GM18502 (cell line): Measurements from ENCODE around the gene NKD1.

Experiments
- ATAC-seq: cut with Tn5 transposase; IDR thresholded peaks from one replicate; pipeline ENCODE4 v1.9.1; 2021; ENCODE audit warnings: mild to moderate bottlenecking; ENCODE audit not compliant: unreplicated experiment, poor library complexity

The NKD1 gene

DNA sequence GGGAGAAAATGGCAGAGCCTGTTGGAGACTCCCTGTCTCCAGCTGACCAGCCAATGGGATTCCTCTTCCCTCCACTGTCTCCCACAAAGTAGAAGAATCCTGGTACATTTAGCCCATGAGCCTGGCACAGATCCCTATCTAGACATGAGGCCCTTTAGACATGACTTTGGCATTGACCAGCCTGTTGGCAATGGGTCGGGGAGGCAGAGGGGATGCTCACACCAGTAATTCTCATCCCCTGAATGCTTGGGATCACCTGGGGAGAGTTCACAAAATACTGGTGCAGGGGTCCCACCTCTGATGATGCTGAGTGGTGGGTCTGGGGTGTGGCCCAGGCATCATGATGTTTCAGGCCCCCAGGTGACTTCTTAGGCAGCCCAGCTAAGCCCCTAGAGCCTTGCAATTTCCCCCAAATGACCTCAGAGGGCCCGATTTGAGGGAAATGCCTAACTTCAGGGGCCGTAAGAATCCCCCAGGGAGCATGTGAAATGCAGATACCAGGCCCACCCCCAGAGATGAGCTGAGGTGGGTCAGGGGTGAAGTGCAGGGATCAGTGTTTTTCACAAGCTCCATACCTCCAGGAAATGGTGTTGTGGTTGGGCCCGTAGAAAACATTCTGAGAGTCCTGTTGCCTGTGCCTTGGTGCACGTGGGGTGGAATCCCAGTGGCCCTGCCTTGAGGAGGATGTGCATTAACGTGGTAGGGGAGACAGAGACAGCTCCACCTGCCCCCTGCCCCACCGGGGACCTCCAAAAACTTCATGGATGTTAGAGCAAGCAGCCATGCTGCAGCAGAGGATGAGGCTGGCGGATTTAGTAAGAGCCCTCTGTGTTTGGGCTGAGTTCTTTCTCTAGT lies 90.8 kb downstream of the NKD1 start:
- no peak for ATAC-seq

DNA sequence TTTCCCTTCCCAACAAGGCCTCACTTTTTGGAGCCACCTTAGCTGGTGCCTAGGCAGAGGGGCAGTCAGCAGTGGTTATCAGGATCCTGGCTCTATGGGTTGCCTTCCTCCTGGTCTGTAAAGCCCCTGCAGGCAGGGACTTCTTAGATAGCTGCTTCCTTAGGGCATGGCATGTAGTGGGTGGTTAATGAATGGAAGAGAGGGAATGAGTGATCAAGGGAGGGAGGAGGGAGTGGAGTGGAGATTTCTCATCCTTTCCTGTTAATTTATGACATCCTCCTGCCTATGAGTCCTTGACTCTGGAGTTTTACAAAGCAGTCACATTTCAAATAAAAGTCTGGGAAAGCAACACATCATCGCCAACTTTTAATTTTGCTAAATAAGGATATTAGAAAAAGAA lies 92.2 kb downstream of the NKD1 start:
- ATAC-seq, result no peak

DNA sequence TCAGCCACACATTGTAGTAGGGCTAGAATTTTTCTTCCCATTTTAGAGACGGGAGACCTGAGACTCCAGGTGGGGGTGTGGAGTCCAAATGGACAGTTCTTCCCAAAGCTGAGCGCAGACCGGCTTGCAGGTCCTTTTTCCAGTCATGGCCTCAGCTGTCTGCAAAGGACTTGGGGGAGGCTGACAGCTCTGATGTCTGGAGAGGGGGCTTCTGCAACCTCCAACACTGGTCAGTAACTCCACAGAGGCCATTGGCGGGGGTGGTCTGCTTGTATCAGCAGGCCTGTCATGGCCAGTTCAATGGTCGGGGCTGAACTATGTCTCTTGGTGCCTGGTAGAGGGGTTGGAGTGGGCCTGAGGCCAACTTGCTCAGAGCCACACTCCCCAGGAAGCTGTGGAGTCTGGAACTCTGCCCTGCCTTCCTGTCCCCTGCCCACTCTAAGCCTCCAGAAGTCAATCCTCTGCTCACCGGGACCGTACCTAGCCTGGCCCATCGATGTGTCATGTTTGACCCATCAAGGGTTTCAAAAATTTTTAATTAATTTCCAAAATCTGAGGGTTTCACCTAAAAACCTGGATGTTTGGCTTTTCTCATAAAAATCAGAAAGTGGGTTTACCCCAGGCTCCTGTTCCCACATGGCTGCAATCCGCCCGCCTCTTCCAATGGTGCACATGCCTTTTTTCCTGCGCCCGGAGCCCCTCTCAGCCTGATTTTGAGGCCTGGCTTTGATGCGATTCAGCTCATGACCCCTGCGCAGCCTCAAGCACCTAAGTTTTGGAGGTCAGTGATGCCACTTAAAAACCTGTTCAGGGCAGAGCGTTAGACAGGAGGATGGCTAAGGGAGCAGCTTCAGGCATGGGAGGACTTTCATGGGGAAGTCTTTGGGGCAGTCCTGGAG lies 93.0 kb downstream of the NKD1 start:
- ATAC-seq, result no peak

DNA sequence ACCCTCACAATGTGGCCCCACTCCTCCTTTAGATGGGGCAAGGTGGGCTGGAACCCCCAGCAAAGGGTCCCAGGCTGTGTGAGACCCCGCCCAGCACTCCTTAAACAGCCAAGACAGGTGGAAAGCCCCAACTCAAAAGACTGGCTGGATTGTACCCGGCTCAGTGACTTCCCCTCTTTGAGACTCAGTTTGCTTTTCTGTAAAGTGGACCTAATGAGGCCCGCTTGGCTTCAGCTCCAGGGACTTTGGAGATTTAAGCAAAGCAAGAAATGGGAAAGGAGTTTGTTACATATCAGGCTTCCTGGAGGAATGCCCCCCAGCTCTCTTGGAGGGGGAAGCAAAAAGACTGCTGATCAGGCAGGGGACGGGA lies 93.6 kb downstream of the NKD1 start:
- ATAC-seq, result no peak

DNA sequence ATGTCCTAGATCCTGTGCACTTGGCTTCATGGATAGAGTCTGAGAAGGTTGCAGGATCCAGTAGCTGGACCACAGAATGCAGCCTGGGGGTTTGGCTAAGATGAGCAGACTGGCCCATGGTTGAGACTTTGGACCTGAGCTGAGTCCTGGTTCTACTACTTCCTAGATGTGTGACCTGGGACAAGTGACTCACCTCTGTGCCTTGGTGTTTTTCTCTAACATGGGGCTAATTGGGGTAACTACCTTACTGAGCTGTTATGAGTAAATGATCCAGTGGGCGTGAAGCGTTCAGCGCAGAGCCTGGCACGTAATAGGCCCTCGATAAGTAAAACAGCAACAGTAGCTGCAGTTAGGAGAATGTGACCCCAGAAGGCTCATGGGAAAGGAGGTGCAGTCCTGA lies 94.2 kb downstream of the NKD1 start:
- no peak for ATAC-seq

DNA sequence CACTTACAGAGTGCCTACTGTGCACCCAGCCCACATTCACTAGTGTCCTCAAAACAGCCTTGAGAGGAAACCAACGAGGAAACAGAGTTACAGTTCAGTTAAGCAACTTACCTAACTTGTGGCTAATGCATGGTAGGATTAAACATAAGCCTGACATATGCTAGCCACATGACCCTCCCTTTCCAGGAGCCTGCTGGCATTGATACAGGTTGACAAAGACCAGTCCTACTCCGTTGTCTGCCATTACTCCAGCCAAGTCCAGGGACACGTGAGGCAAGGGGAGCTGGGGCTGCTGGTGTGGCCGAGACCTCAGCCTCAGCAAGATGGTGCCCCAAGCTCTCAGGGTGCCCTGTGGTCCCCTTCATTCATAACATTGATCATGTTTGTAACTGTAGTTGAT lies 95.0 kb downstream of the NKD1 start:
- no peak for ATAC-seq

DNA sequence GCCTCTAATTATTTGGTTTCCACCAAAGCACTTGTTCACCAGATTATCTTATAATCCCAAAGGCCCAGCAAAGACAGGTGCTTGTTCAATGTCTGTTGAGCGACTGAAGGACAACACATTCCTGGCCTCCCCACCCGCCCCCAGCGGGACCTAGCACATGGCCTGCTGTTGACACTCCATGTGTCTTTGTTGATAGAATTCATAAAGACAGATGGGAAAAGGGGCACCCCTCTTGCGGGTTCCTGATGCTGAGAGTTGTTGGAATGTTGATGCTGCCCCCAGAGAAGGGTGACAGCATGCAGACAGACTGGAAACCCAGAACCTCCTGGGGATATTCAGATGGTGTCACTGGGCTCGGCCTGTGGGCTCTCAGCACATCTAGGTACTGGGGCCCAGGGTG lies 96.0 kb downstream of the NKD1 start:
- no peak for ATAC-seq

DNA sequence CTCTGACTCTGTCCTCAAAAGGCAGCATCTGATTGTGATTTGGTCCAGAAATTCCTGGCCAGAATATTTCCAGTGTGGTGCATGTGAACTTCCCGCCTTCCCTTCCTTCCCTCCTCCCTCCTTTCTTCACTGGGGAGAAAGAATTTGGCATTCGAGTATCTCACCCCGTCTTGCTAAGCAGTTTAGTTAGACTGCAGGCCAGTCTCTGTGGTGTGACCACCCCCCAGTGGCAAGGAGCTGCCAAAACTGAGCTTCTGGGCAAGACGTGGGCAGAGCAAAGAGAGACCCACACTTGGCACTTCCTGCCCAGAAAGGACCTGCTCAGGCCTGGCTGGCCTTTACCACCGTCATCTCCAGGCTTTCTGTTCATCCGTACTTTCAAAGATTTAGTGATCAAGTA lies 96.5 kb downstream of the NKD1 start:
- no peak for ATAC-seq

DNA sequence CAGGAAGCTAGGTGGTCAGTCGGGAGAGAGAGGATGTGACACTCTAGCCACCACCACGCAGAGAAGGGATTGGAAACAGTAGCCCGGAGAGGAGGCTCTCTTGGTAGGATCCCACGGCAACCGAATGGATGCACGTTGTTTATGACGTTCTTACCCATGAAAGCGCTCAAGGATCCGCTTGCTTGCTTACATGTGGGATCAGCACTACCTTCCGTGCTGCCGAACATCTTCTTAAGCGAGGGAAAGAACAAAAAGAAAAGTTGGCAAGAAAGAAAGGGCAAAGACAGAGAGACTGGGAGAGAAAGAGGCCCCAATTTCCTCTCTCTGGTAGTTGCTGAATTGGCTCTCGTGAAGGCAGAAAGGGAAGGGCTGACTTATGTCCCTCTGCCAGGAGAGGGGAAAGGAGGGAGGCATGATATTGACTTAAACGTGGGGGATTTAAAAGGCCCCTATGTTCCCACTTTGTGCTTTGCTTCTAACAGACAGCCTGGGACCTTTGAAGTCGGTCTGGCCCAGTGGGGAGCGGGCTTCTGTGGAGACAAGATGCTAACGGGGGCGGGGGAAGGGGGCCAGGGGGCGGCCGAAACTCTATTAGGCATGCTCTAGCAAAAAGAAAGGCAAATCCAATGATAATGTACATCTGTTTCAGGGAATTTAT lies 97.5 kb downstream of the NKD1 start:
- no peak for ATAC-seq

DNA sequence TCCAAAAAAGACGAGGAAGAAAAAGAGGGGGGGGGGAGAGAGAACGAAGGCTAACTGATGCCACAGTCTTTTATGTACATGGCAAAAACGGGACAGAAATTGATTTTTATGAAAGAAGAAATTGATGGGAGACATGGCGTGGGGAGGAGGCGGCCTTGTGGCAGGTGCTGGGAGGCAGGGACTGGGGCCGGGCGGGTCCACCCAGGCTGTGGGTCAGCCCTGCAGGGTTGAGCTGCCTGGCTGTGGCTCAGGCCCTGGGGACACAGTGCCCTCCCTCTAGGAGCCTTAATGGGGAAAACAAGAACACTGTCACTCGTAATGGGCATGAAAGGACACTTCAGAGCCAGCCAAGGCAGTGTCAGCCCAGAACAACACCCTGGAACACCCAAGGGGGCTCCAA lies 98.1 kb downstream of the NKD1 start:
- no peak for ATAC-seq

DNA sequence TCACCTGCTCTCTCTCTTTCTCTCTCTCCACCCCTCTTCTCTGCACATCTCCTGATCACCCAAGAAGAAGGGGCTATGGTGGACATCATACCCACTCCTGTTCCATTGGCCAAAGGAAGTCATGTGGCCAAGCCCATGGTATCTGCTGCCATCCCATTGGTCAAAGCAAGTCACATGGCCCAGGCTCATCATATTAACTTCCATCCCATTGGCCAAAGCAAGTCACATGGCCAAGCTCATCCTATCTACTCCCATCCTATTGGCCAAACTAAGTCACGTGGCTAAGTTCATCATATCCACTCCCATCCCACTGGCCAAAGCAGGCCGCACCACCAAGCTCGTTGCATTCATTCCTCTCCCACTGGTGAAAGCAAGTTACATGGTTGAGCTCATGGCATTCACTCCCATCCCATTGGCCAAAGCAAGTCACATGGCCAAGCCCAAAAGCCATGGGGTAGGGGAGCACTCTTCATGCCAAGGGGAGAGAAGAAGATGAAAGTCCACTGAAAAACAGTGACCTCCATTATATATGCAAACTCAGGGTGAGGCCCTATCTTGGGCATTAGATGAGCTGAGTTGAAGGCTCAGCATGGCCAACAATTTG lies 103.7 kb downstream of the NKD1 start:
- ATAC-seq, result no peak

DNA sequence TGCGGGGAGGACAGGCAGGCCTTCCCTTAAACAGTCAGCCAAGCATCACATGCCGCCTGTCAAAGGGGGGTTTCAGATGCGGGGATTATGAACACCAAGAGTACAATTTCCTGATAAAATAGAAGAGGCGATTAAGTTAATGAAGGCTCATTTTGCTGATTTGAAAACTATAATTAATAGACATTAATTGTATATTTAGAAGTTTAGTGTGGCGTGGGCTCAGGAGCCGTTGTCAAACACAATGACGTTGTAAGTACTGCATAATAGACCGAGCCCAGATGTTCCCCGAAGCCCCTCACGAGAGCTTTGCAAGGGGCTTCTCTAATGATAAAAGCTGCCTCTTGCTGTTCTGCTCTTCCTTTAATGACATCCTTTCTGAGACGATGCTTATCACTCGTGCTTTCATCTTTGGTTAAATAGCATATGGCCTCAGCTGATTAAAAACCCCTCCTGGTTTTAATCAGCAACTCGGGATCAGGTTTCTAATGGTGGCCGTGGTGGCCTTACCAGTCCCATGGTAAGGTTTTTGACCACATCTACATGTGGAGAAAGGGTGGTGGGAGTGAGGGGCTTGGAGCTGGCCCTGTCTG lies 104.7 kb downstream of the NKD1 start:
- no peak for ATAC-seq

DNA sequence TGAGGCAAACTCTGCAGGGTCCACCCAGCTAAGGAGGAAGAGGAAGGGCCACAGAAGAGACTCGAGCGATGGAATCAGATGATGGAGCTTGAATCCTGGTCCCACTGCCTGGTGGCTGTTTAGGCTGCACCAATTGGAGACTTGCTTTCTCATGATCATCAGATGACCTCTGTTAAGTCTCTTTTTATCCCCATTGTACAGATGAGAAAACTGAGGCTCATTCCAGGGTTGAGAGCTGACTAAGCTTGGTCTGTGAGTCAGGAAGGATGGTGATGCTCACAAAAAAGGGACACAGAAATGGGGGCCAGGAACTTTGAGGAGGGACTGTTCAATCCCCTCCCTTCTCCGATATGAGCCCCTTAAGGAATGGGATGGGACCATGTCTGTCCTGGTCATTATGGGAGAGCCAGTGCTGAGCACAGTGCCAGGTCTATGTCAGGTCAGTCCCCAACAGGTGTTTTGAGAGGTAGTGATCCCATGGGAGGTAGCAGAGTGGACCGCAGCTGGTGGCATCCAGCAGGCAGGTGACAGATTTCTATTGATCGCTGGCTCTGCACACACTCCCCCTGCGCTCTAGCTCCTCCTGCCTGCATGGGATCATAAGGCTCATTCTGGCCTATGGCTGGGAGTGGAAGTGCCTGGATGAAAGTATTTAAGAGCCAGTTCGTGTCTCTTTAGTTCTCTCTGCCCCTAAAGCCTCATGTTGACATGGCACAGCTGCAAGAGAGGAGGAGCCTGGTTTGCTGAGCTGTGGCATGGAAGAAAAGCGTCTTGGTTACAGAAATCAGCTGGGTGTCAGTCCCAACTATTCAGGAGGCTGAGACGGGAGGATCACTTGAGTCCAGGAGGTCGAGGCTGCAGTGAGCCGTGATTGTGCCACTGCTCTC lies 105.7 kb downstream of the NKD1 start:
- no peak for ATAC-seq

DNA sequence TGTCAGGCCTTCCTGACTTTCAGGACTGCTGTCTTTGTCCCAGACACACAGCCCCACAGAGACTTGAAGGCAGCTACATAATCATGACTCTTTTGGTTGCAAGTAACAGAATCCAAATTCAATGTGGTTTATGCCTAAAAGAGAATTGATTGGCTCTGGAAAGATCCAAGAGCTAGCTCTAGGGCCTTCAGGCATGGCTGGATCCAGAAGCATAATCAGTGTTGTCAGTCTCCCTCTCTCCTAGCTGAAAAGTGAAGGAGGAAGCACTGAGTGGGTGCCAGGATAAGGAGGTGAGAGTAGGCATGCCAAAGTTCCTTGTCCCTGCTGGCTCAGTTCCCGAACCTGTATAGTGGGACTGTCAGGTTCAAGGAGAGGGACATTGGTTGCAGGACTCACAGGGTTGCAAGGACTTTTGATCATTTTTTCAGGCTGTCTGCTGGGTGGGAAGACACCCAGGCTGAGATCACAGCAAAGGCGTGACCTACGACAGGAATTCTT lies 107.4 kb downstream of the NKD1 start:
- ATAC-seq, result no peak

DNA sequence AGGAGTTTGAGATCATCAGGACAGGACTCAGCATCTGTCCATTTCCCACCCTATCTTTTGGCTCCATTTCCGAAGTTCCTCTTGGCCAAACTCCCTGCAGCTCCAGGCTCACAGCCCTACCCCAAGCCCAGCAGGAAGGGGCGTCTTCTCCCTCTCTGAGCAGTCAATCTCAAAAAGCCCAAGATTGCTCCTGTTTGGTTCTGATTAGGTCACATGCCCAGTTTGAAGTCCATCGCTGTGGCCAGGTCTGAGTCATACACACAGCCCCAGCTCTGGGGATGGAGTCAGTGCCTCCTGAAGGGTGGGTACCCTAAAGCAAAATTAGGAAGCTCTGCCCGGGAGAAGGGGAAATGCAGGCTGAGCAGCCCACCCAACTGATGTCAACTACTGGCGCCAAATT lies 109.0 kb downstream of the NKD1 start:
- no peak for ATAC-seq

DNA sequence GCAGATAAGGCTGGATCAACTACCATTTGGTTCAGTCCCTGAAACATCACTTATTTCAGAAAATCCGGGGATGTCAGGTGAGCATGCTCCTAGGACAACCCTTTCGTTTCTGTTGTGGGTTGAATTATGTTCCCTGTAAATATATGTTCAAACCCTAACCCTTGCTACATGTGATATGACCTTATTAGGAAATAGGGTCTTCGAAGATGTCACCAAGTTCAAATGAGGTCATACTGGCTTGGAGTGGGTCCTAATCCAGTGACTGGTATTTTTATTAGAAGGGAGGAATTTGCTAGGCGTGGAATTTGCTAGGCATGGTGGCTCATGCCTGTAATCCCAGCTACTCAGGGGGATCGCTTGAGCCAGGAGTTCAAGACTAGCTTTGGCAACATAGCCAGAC lies 111.6 kb downstream of the NKD1 start:
- no peak for ATAC-seq

DNA sequence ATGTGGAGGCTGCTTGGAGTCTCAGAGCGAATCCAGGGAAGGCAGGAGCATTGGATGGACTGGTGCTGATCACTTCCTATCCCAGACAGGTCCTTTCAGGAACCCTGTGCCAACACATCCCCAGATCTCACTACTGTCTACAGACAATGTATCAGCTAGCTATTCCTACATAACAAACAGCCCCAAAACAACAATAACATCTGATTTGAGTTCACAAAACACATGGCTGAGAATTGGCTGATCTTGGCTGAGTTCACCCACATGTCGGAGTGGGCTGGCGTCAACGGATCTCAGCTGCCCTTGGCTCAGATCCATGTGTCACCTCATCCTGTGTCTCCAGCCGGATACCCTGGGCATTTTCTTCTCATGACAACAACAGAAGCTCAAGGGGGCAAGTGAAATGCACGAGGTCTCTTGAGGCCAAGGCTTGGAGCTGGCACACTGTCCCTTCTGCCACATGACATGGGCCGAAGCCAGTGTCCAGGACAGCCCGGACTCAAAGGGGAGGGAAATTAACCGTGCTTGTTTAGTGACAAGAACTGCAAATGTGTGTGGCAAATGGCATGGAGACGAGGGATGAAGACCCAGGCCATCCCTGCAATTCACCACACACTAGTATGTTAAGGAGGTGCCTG lies 114.2 kb downstream of the NKD1 start:
- no peak for ATAC-seq

DNA sequence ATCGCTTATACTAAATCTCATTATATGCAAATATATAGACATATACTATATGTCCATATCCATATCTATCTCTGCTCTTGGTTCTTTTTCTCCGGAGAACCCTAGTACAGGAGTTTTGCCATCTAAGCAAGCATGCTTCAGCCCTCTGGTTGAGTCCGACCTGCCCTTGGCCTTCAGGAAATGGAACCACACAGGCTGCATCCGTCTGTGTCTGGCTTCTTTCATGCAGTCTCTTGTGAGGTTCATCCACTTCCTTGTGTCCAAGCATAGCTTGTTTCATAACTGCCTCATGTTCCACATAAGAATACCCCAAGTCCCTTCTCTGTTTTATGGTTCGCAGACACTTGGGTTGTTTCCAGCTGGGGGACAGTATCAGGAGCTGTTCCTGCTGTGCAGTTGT lies 116.1 kb downstream of the NKD1 start:
- ATAC-seq, result no peak
